Measurements from ENCODE around the gene NLRC5.

Gene NLRC5

DNA sequence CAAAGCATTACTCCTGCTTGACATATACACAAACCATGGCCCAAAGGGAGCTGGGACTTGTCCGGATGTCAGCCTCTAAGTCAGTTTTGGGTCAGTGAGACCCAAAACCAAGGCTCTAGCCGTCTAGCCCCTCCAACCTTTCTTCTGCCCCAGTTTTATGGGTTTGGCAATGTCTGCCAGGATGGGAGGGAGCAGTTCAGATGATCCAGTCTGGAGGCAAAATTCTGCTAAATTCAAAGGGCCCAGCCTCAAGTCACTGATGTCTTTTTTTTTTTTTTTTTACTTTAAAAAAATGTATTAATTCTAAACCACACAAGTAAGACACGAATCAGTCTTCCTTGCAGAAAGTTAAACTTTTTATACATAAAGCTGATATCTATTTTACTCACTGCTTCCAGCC, 8.6 kb downstream of the NLRC5 start (continued):
- TF ChIP-seq, protein P1, sequence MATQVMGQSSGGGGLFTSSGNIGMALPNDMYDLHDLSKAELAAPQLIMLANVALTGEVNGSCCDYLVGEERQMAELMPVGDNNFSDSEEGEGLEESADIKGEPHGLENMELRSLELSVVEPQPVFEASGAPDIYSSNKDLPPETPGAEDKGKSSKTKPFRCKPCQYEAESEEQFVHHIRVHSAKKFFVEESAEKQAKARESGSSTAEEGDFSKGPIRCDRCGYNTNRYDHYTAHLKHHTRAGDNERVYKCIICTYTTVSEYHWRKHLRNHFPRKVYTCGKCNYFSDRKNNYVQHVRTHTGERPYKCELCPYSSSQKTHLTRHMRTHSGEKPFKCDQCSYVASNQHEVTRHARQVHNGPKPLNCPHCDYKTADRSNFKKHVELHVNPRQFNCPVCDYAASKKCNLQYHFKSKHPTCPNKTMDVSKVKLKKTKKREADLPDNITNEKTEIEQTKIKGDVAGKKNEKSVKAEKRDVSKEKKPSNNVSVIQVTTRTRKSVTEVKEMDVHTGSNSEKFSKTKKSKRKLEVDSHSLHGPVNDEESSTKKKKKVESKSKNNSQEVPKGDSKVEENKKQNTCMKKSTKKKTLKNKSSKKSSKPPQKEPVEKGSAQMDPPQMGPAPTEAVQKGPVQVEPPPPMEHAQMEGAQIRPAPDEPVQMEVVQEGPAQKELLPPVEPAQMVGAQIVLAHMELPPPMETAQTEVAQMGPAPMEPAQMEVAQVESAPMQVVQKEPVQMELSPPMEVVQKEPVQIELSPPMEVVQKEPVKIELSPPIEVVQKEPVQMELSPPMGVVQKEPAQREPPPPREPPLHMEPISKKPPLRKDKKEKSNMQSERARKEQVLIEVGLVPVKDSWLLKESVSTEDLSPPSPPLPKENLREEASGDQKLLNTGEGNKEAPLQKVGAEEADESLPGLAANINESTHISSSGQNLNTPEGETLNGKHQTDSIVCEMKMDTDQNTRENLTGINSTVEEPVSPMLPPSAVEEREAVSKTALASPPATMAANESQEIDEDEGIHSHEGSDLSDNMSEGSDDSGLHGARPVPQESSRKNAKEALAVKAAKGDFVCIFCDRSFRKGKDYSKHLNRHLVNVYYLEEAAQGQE (tag by site-specific recombination; IDR thresholded peaks at IDR 0.05) = no peak
- TF ChIP-seq ZBTB48 (tag by site-specific recombination; IDR thresholded peaks at IDR 0.05) = no peak
- TF ChIP-seq GLI2 (tag by site-specific recombination; IDR thresholded peaks at IDR 0.05; ENCODE audit: borderline replicate concordance, low read depth) = no peak
- TF ChIP-seq ZNF184 (tag by site-specific recombination; IDR thresholded peaks at IDR 0.05) = no peak
- TF ChIP-seq ZNF791 (tag by site-specific recombination; IDR thresholded peaks at IDR 0.05) = no peak
- TF ChIP-seq, protein P2, sequence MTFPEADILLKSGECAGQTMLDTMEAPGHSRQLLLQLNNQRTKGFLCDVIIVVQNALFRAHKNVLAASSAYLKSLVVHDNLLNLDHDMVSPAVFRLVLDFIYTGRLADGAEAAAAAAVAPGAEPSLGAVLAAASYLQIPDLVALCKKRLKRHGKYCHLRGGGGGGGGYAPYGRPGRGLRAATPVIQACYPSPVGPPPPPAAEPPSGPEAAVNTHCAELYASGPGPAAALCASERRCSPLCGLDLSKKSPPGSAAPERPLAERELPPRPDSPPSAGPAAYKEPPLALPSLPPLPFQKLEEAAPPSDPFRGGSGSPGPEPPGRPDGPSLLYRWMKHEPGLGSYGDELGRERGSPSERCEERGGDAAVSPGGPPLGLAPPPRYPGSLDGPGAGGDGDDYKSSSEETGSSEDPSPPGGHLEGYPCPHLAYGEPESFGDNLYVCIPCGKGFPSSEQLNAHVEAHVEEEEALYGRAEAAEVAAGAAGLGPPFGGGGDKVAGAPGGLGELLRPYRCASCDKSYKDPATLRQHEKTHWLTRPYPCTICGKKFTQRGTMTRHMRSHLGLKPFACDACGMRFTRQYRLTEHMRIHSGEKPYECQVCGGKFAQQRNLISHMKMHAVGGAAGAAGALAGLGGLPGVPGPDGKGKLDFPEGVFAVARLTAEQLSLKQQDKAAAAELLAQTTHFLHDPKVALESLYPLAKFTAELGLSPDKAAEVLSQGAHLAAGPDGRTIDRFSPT (tag by site-specific recombination; IDR thresholded peaks at IDR 0.05) = no peak
- TF ChIP-seq, protein P3, sequence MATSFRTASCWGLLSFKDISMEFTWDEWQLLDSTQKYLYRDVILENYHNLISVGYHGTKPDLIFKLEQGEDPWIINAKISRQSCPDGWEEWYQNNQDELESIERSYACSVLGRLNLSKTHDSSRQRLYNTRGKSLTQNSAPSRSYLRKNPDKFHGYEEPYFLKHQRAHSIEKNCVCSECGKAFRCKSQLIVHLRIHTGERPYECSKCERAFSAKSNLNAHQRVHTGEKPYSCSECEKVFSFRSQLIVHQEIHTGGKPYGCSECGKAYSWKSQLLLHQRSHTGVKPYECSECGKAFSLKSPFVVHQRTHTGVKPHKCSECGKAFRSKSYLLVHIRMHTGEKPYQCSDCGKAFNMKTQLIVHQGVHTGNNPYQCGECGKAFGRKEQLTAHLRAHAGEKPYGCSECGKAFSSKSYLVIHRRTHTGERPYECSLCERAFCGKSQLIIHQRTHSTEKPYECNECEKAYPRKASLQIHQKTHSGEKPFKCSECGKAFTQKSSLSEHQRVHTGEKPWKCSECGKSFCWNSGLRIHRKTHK (tag by site-specific recombination; IDR thresholded peaks at IDR 0.05) = no peak
- TF ChIP-seq, protein P4, sequence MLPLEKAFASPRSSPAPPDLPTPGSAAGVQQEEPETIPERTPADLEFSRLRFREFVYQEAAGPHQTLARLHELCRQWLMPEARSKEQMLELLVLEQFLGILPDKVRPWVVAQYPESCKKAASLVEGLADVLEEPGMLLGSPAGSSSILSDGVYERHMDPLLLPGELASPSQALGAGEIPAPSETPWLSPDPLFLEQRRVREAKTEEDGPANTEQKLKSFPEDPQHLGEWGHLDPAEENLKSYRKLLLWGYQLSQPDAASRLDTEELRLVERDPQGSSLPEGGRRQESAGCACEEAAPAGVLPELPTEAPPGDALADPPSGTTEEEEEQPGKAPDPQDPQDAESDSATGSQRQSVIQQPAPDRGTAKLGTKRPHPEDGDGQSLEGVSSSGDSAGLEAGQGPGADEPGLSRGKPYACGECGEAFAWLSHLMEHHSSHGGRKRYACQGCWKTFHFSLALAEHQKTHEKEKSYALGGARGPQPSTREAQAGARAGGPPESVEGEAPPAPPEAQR (tag by site-specific recombination; IDR thresholded peaks at IDR 0.05) = no peak
- TF ChIP-seq ZSCAN23 (tag by site-specific recombination; IDR thresholded peaks at IDR 0.05) = no peak
- TF ChIP-seq, protein P5, sequence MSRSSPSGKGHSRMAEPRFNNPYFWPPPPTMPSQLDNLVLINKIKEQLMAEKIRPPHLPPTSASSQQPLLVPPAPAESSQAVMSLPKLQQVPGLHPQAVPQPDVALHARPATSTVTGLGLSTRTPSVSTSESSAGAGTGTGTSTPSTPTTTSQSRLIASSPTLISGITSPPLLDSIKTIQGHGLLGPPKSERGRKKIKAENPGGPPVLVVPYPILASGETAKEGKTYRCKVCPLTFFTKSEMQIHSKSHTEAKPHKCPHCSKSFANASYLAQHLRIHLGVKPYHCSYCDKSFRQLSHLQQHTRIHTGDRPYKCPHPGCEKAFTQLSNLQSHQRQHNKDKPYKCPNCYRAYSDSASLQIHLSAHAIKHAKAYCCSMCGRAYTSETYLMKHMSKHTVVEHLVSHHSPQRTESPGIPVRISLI (tag by site-specific recombination; IDR thresholded peaks at IDR 0.05) = no peak
- TF ChIP-seq, protein P6, sequence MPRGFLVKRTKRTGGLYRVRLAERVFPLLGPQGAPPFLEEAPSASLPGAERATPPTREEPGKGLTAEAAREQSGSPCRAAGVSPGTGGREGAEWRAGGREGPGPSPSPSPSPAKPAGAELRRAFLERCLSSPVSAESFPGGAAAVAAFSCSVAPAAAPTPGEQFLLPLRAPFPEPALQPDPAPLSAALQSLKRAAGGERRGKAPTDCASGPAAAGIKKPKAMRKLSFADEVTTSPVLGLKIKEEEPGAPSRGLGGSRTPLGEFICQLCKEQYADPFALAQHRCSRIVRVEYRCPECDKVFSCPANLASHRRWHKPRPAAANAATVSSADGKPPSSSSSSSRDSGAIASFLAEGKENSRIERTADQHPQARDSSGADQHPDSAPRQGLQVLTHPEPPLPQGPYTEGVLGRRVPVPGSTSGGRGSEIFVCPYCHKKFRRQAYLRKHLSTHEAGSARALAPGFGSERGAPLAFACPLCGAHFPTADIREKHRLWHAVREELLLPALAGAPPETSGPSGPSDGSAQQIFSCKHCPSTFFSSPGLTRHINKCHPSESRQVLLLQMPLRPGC (tag by site-specific recombination; IDR thresholded peaks at IDR 0.05) = no peak

DNA sequence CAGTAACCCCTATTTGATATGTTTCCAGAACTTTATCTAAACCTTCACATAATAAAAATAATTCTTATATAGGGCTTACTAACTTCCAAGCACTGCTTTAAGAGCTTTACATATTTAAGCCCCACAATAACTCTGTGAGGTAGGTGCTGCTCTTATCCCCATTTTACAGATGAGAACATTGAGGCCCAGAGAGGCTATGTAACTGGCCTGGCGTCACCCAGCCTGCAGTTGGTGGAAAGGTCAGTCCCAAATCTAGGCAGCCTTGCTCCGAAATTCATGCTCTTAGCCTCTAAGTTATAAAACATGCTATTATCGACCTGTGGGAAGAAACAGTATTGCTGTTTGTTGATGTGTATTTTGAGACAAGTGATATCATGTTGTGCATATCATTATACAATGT, 9.0 kb downstream of the NLRC5 start:
- CTCF ChIA-PET = no interaction called here
- TF ChIP-seq ZNF121 (tag by site-specific recombination; IDR thresholded peaks at IDR 0.05) (no peak), ZNF776 (tag by site-specific recombination; IDR thresholded peaks at IDR 0.05; ENCODE audit: borderline replicate concordance) (no peak), ZNF157 (tag by site-specific recombination; IDR thresholded peaks at IDR 0.05) (no peak), SCRT2 (tag by site-specific recombination; IDR thresholded peaks at IDR 0.05) (no peak), ZNF585B (tag by site-specific recombination; IDR thresholded peaks at IDR 0.05) (no peak), ZNF473 (tag by site-specific recombination; IDR thresholded peaks at IDR 0.05) (no peak), ZBTB1 (tag by site-specific recombination; IDR thresholded peaks at IDR 0.05) (no peak), ZBTB21 (tag by site-specific recombination; IDR thresholded peaks at IDR 0.05) (no peak), ZFP3 (tag by site-specific recombination; IDR thresholded peaks at IDR 0.05; ENCODE audit: low read depth) (no peak), ZNF211 (tag by site-specific recombination; IDR thresholded peaks at IDR 0.05; ENCODE audit: low read depth) (no peak), ZNF175 (tag by site-specific recombination; IDR thresholded peaks at IDR 0.05) (no peak), ZNF16 (tag by site-specific recombination; IDR thresholded peaks at IDR 0.05; ENCODE audit: low read depth) (no peak)
- TF ChIP-seq, protein P7, sequence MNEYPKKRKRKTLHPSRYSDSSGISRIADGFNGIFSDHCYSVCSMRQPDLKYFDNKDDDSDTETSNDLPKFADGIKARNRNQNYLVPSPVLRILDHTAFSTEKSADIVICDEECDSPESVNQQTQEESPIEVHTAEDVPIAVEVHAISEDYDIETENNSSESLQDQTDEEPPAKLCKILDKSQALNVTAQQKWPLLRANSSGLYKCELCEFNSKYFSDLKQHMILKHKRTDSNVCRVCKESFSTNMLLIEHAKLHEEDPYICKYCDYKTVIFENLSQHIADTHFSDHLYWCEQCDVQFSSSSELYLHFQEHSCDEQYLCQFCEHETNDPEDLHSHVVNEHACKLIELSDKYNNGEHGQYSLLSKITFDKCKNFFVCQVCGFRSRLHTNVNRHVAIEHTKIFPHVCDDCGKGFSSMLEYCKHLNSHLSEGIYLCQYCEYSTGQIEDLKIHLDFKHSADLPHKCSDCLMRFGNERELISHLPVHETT (tag by site-specific recombination; IDR thresholded peaks at IDR 0.05) = no peak

More for the DNA sequence above, 9.0 kb downstream of the NLRC5 start:
- no peaks in the 10 kb centered on the region for H3K4me1 ChIP-seq (ENCODE audit: control insufficient read depth, insufficient read depth, low read length)
- POLR2A ChIA-PET = no interaction called here
- no peak overlapping the region for H3K27ac ChIP-seq (ENCODE audit: extremely low read depth, low read depth, low read length)
- H3K4me3 ChIP-seq (ENCODE audit: low read depth, low read length) = no peak overlapping the region
- no peaks in the 10 kb centered on the region for H3K36me3 ChIP-seq (ENCODE audit: control insufficient read depth in 2 of 2, insufficient read depth in 1 of 2, low read length in 2 of 2)
- H3K9me3 ChIP-seq (ENCODE audit: control insufficient read depth, insufficient read depth, low read depth, low read length) = no peaks in the 10 kb centered on the region
